DOHH2 (cell line): ENCODE results near the gene MRPL40.
"Not testable (repeated sequence)": the region's sequence is repeated elsewhere in the genome, so short reads cannot be mapped to it uniquely, and the experiment has no call there.

Experiments
- H3F3A ChIP-seq: fragments of 200-600 bp; sonication (generic), shearing (Covaris generic); 2 replicates; pipeline ENCODE4 v1.6.0; 2016; ENCODE audit warnings: antibody characterized with exemption, mild to moderate bottlenecking; ENCODE audit not compliant: control insufficient read depth, insufficient read depth
- H3K27ac ChIP-seq: fragments of 200-600 bp; sonication (generic); 2 replicates; pipeline ENCODE4 v1.5.1; 2014; ENCODE audit warnings: low read depth, mild to moderate bottlenecking, low read length, moderate library complexity
- H3K27me3 ChIP-seq: fragments of 200-600 bp; sonication (generic); 2 replicates; pipeline ENCODE4 v1.6.1; 2014; ENCODE audit warnings: mild to moderate bottlenecking, low read length, mixed read lengths; ENCODE audit not compliant: control insufficient read depth
- H3K36me3 ChIP-seq: fragments of 200-600 bp; sonication (generic); 2 replicates; pipeline ENCODE4 v1.6.1; 2014; ENCODE audit warnings: mild to moderate bottlenecking, low read length, moderate library complexity, mixed read lengths; ENCODE audit not compliant: control insufficient read depth
- H3K4me1 ChIP-seq: fragments of 200-600 bp; sonication (generic); 2 replicates; pipeline ENCODE4 v1.6.1; 2014; ENCODE audit warnings: mild to moderate bottlenecking, low read length, mixed read lengths; ENCODE audit not compliant: control insufficient read depth
- H3K4me2 ChIP-seq: fragments of 200-600 bp; sonication (generic); 2 replicates; pipeline ENCODE4 v1.6.0; 2014; ENCODE audit warnings: mild to moderate bottlenecking, low read length, moderate library complexity
- H3K4me3 ChIP-seq: fragments of 200-600 bp; sonication (generic); 2 replicates; pipeline ENCODE4 v1.5.1; 2014; ENCODE audit warnings: mild to moderate bottlenecking, low read length, mixed read lengths
- H3K79me2 ChIP-seq: fragments of 200-600 bp; sonication (generic); 2 replicates; pipeline ENCODE4 v1.6.1; 2014; ENCODE audit warnings: mild to moderate bottlenecking, low read length, mixed read lengths; ENCODE audit not compliant: control insufficient read depth
- H3K9me2 ChIP-seq: fragments of 200-600 bp; sonication (generic); replicated peaks from 2 replicates; pipeline ENCODE4 v1.6.1; 2014; ENCODE audit warnings: mild to moderate bottlenecking, low read length, mixed read lengths; ENCODE audit not compliant: control insufficient read depth
- H3K9me3 ChIP-seq: fragments of 200-600 bp; sonication (generic); 2 replicates; pipeline ENCODE4 v1.6.1; 2014; ENCODE audit warnings: antibody characterized with exemption, low read length, mixed read lengths; ENCODE audit not compliant: control insufficient read depth, insufficient read depth
- H4K20me1 ChIP-seq: fragments of 200-600 bp; sonication (generic); 2 replicates; pipeline ENCODE4 v1.6.0; 2014; ENCODE audit warnings: low read depth, mild to moderate bottlenecking, antibody characterized with exemption, low read length, moderate library complexity; ENCODE audit not compliant: control insufficient read depth, insufficient read depth
- CTCF ChIP-seq: fragments of 200-600 bp; sonication (generic); IDR thresholded peaks from one replicate; pipeline ENCODE4 v1.5.1; 2014; ENCODE audit warnings: antibody characterized with exemption, mild to moderate bottlenecking, low read depth, low read length; ENCODE audit not compliant: poor library complexity, severe bottlenecking
- EZH2phosphoT487 ChIP-seq: fragments of 200-600 bp; sonication (generic); IDR thresholded peaks from 2 replicates; pipeline ENCODE4 v1.6.1; 2017; ENCODE audit warnings: borderline replicate concordance, mild to moderate bottlenecking, antibody characterized with exemption, low read length, moderate library complexity, mixed read lengths

MRPL40 gene

GRCh38 chr22:19440411-19441195, 8.3 kb downstream of the MRPL40 start:
- peaks cover 63% of the 10 kb centered on the region for H3K36me3 ChIP-seq
- no peak overlapping the region for H3K27ac ChIP-seq
- H4K20me1 ChIP-seq = 0 out of 2 replicates have a peak, but pooled peaks cover 6% of the 10 kb centered on the region
- H3K9me2 ChIP-seq = no peaks in the 10 kb centered on the region
- peaks cover 67% of the 10 kb centered on the region for H3K79me2 ChIP-seq
- no peaks in the 10 kb centered on the region for H3K9me3 ChIP-seq
- TF ChIP-seq EZH2phosphoT487 (no peak), CTCF (no peak)
- H3K4me2 ChIP-seq = no peak overlapping the region
- H3K4me1 ChIP-seq = peaks cover under 1% of the 10 kb centered on the region; the same call in 1 of the 2 replicates
- H3F3A ChIP-seq = peaks cover 2% of the 10 kb centered on the region; the same call in 1 of the 2 replicates
- no peaks in the 10 kb centered on the region for H3K27me3 ChIP-seq
- H3K4me3 ChIP-seq = no peak overlapping the region

GRCh38 chr22:19442166-19442565, 9.8 kb downstream of the MRPL40 start:
- peaks cover 79% of the 10 kb centered on the region for H3K79me2 ChIP-seq
- no peak overlapping the region for H3K4me3 ChIP-seq
- no peak overlapping the region for H3K27ac ChIP-seq
- 0 out of 2 replicates have a peak, but pooled peaks cover 12% of the 10 kb centered on the region for H4K20me1 ChIP-seq
- no peaks in the 10 kb centered on the region for H3K9me2 ChIP-seq
- TF ChIP-seq CTCF (no peak), EZH2phosphoT487 (no peak)
- no peaks in the 10 kb centered on the region for H3K27me3 ChIP-seq
- H3K9me3 ChIP-seq = no peaks in the 10 kb centered on the region
- no peak overlapping the region for H3K4me2 ChIP-seq
- H3K4me1 ChIP-seq = peaks cover 7% of the 10 kb centered on the region
- no peaks in the 10 kb centered on the region; the same call in 1 of the 2 replicates for H3F3A ChIP-seq
- H3K36me3 ChIP-seq = peaks cover 59% of the 10 kb centered on the region

- peaks cover 92% of the 10 kb centered on the region for H3K79me2 ChIP-seq
- 0 out of 2 replicates have a peak, but pooled peaks cover 12% of the 10 kb centered on the region for H4K20me1 ChIP-seq
- no peak overlapping the region for H3K27ac ChIP-seq
- H3K9me2 ChIP-seq = no peaks in the 10 kb centered on the region
- H3K9me3 ChIP-seq = no peaks in the 10 kb centered on the region
- no peak overlapping the region for H3K4me2 ChIP-seq
- H3K4me1 ChIP-seq = peaks cover 14% of the 10 kb centered on the region
- H3K4me3 ChIP-seq = no peak overlapping the region
- H3F3A ChIP-seq = 0 out of 2 replicates have a peak, but pooled peaks cover 2% of the 10 kb centered on the region
- TF ChIP-seq EZH2phosphoT487 (no peak), CTCF (no peak)
- no peaks in the 10 kb centered on the region for H3K27me3 ChIP-seq
- H3K36me3 ChIP-seq = peaks cover 51% of the 10 kb centered on the region
Observed at GRCh38 chr22:19443544-19444211, 11.3 kb downstream of the MRPL40 start.

- peaks cover 91% of the 10 kb centered on the region for H3K79me2 ChIP-seq
- 0 out of 2 replicates have a peak, but pooled peaks cover 12% of the 10 kb centered on the region for H4K20me1 ChIP-seq
- not testable (repeated sequence) for H3K4me2 ChIP-seq, H3K9me2 ChIP-seq, H3K4me3 ChIP-seq, H3K27me3 ChIP-seq, H3K27ac ChIP-seq, H3F3A ChIP-seq, H3K9me3 ChIP-seq
- H3K4me1 ChIP-seq = peaks cover 24% of the 10 kb centered on the region
- peaks cover 64% of the 10 kb centered on the region for H3K36me3 ChIP-seq
Observed at GRCh38 chr22:19445279-19445982, 13.1 kb downstream of the MRPL40 start.
